Mesothelial cell of epicardium (in vitro differentiated cells): ENCODE measurements around the gene CTDP1. TPM values are rescaled to one million over a fixed set of nuclear protein-coding genes. Genes with fewer than 3 reads are reported as not detected.
A peak's percentile ranks its signal among the peaks of the same experiment; 100 is the strongest.

Experiments used
- DNase-seq, 2 experiments: peaks; one replicate each; pipeline ENCODE4 v3.0.0; 2021; ENCODE audit warnings: low spot score in 2 of 2; ENCODE audit not compliant: unreplicated experiment in 2 of 2
- H3K27ac Mint-ChIP-seq: 2 replicates; pipeline ENCODE4 v1.8.0; 2021; ENCODE audit warnings: mixed read lengths
- H3K27me3 Mint-ChIP-seq: 2 replicates; pipeline ENCODE4 v1.8.0; 2021; ENCODE audit warnings: low read depth, mixed read lengths
- H3K36me3 Mint-ChIP-seq: 2 replicates; pipeline ENCODE4 v1.8.0; 2021; ENCODE audit warnings: mixed read lengths
- H3K4me1 Mint-ChIP-seq: 2 replicates; pipeline ENCODE4 v1.8.0; 2021; ENCODE audit warnings: mixed read lengths
- H3K4me3 Mint-ChIP-seq: 2 replicates; pipeline ENCODE4 v1.8.0; 2021; ENCODE audit warnings: mild to moderate bottlenecking, moderate library complexity, mixed read lengths
- H3K9me3 Mint-ChIP-seq: 2 replicates; pipeline ENCODE4 v1.8.0; 2021; ENCODE audit warnings: mixed read lengths
- total RNA-seq: library from RNA; stranded (reverse); gene quantifications from 3 replicates; pipeline ENCODE4 v1.2.1, GENCODE V29; 2021
- TF ChIP-seq, protein P1 (sequence below): fragments of 200-600 bp; sonication (generic); IDR thresholded peaks from one replicate; pipeline ENCODE4 v1.5.0; 2021; ENCODE audit warnings: antibody characterized with exemption; ENCODE audit not compliant: unreplicated experiment

Gene CTDP1
- total RNA-seq, 1 donor from 2014 or later, result 24.1 TPM

DNA sequence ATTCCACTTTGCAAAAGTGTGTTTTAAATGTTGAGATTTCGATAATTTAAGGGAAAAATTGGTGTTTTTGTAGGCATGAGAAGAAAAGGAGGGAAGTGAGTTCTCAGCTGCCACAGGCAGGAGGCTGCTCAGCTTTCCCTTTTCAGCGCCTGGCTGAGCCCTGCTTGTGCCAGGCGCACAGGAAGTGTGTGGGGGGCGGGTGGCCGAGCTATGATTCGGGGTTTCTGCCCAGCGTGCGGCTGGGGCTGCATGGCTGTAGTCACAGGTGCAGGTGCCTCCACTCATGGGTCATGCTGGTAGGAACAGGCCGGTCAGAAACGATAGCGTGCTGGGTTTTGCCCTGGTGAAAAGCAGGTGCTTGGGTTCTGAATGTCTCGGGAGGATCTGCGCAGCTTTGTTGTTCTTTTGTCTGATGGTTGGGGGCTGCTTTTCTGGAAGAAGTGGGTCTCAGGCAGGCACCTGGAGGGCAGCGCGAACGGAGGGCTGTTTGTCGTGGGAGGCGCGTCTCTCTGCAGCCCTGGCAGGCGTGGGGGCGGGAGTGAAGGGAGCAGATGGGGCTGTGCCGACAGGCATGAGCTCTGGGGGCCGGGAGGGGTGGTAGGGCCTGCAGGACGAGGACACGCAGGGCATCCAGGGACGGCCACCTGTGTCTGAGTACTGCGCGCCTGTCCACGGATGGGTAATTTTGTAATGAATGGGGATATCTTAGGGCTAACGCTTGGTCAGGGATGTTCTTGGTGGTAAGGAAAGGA lies 120.2 kb downstream of the CTDP1 start:
- Mint-ChIP-seq H3K9me3 (no peaks in the 10 kb centered on the region), H3K4me3 (peak overlapping the region; percentile 50), H3K27me3 (peaks cover 71% of the 10 kb centered on the region), H3K36me3 (no peaks in the 10 kb centered on the region), H3K4me1 (peaks cover 5% of the 10 kb centered on the region), H3K27ac (no peak overlapping the region)
- no peak for DNase-seq
- TF ChIP-seq, protein P1, sequence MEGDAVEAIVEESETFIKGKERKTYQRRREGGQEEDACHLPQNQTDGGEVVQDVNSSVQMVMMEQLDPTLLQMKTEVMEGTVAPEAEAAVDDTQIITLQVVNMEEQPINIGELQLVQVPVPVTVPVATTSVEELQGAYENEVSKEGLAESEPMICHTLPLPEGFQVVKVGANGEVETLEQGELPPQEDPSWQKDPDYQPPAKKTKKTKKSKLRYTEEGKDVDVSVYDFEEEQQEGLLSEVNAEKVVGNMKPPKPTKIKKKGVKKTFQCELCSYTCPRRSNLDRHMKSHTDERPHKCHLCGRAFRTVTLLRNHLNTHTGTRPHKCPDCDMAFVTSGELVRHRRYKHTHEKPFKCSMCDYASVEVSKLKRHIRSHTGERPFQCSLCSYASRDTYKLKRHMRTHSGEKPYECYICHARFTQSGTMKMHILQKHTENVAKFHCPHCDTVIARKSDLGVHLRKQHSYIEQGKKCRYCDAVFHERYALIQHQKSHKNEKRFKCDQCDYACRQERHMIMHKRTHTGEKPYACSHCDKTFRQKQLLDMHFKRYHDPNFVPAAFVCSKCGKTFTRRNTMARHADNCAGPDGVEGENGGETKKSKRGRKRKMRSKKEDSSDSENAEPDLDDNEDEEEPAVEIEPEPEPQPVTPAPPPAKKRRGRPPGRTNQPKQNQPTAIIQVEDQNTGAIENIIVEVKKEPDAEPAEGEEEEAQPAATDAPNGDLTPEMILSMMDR, result no peak

GRCh38 chr18:79800371-79801180 lies 121.0 kb downstream of the CTDP1 start:
- TF ChIP-seq, protein P1, result no peak
- DNase-seq, result no peak
- H3K9me3 Mint-ChIP-seq, result no peaks in the 10 kb centered on the region
- H3K27me3 Mint-ChIP-seq, result peaks cover 63% of the 10 kb centered on the region
- H3K4me1 Mint-ChIP-seq, result peaks cover 5% of the 10 kb centered on the region
- H3K27ac Mint-ChIP-seq, result no peak overlapping the region
- H3K4me3 Mint-ChIP-seq, result no peak overlapping the region
- H3K36me3 Mint-ChIP-seq, result no peaks in the 10 kb centered on the region

- Mint-ChIP-seq H3K4me1 (peaks cover 5% of the 10 kb centered on the region), H3K9me3 (no peaks in the 10 kb centered on the region), H3K27me3 (peaks cover 57% of the 10 kb centered on the region), H3K36me3 (no peaks in the 10 kb centered on the region), H3K4me3 (no peak overlapping the region), H3K27ac (no peak overlapping the region)
- DNase-seq, result no peak
- TF ChIP-seq, protein P1, result no peak
Observed at GRCh38 chr18:79801217-79801616, 121.6 kb downstream of the CTDP1 start.

DNA sequence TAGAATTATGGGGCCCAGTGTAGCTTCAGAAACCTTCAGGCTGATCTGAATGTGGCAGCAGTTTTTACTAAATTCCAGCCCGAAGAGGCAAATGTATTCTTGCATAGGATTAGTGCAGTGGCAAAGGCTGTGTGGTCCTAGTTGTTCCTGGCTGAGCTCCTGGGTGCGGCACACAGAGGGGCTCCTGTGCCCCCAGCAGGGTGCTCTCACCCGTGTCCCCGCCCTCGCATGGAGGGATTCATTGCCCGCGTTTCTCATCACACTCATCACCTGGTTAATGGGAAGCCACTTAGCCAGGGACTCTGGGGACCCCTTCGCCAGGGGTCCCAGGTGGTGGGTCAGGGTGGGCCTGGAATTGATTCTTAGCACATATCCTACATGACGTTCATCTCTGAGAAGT lies 122.0 kb downstream of the CTDP1 start:
- Mint-ChIP-seq H3K27me3 (peaks cover 52% of the 10 kb centered on the region), H3K36me3 (no peaks in the 10 kb centered on the region), H3K27ac (no peak overlapping the region), H3K4me3 (no peak overlapping the region), H3K4me1 (peaks cover 5% of the 10 kb centered on the region), H3K9me3 (no peaks in the 10 kb centered on the region)
- TF ChIP-seq, protein P1, result no peak
- no peak for DNase-seq

GRCh38 chr18:79802298-79802697 lies 122.7 kb downstream of the CTDP1 start:
- Mint-ChIP-seq H3K4me3 (no peak overlapping the region), H3K27ac (no peak overlapping the region), H3K4me1 (peaks cover 3% of the 10 kb centered on the region), H3K9me3 (no peaks in the 10 kb centered on the region), H3K27me3 (peaks cover 46% of the 10 kb centered on the region), H3K36me3 (no peaks in the 10 kb centered on the region)
- TF ChIP-seq, protein P1, result no peak
- no peak for DNase-seq
